Head of caudate nucleus (tissue), 42 donors: Measurements from ENCODE around the gene APP.
A peak's percentile ranks its signal among the peaks of the same experiment; 100 is the strongest.
"Not testable (repeated sequence)": the region's sequence is repeated elsewhere in the genome, so short reads cannot be mapped to it uniquely, and the experiment has no call there.

Source experiments
- DNase-seq, 42 donors: peaks; one replicate each; pipeline versions ENCODE4 v3.0.0 to v3.0.0-alpha.2; 2020 to 2021; ENCODE audit warnings: mixed read lengths in 7 of 42
- intact Hi-C: fragments of 100-400 bp; cut with DNase I; formaldehyde crosslinking; loops from one replicate; pipeline ENCODE4 v1.15.0; 2022

Gene APP

DNA sequence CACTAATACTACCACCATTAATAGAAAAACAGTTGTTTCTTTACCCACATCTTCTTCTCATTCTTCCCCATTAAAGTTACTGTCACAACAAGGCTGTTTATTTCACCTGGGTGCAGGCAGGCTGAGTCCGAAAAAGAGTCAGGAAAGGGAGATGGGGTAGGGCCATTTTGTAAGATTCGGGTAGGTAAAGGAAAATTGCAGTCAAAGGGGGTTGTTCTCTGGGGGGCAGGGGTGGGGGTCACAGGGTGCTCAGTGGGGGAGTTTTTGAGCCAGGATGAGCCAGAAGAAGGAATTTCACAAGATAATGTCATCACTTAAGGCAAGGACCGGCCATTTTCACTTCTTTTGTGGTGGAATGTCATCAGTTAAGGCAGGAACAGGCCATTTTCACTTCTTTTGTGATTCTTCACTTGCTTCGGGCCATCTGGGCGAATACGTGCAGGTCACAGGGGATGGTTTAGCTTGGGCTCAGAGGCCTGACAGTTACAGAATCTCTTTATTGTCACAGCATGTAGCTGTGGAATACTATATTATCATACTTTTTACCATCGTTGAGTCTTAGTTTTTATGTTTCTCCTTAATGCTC lies 89.3 kb downstream of the APP start:
- intact Hi-C loops, DNase-seq: not testable (repeated sequence)

DNA sequence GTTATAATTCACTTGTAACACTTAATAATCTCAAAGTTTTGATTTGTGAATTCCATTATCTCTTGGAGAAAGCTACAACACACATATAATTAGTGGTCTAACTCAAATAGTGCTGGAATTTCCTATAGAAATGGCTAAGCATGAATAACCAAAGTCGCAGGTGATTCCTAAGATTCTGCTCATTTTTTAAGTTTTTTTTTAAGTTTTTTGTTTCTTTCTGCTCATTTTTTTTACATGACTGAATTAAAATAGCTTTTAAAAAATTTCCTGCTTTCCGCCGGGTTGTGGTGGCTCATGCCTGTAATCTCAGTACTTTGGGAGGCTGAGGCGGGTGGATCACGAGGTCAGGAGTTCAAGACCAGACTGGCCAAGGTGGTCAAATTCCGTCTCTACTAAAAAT lies 90.4 kb downstream of the APP start:
- intact Hi-C loops: no loop called here

DNA sequence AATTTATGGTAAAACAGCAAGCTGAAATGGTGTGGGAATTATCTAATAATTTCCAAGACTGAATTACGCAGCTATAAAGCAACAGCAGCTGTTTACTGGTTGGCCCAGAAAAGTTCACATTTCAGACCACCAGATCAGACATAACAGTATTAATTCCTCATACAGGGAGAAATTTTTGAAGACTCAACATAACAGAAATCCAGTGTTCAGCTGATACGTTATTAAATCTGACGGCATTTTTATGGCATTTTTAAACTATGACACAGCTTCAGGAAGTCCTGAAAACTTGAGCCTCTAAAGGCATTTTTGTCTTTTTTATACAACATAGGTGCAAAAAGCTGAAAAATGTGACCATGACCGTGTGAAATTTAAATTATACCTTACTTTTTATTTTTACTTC lies 91.2 kb downstream of the APP start:
- intact Hi-C loops: no loop called here
- no peak for DNase-seq

More for the DNA sequence above, 90.4 kb downstream of the APP start:
- no peak for DNase-seq

- no peak for DNase-seq
- intact Hi-C loops: no loop called here
These were observed 93.0 kb downstream of the APP start for GRCh38 chr21:26077521-26077920.

GRCh38 chr21:26072666-26073615 lies 97.6 kb downstream of the APP start:
- intact Hi-C loops: no loop called here
- no peak for DNase-seq

DNA sequence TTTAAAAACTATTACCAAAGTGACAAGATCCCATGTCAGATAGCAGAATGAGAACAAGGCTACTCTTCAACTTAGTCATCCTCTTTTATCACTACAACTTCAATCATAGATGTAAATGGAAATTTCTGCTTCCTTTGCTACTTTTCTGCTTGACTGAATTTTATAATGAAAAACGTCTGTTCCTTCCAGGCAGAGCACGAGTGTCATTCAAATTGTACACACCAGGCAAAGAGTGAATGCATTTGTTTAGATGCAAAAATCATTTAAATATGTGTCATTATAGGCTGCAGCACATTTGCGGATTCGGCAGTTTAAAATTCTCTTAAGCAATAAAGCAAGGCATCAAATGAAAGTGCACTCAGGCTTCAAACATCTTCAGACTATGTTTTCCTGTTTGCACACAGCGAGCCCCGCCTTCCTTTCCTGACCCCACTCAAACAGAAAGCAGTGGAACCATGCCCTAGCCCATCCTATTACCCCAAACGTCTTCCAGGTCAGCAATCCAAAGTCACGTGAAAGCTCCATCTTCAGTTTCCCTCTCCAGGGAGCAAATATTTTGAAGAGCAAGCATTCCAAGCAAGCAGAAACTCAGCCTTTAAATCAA lies 99.6 kb downstream of the APP start:
- intact Hi-C loops: no loop called here
- no peak for DNase-seq

DNA sequence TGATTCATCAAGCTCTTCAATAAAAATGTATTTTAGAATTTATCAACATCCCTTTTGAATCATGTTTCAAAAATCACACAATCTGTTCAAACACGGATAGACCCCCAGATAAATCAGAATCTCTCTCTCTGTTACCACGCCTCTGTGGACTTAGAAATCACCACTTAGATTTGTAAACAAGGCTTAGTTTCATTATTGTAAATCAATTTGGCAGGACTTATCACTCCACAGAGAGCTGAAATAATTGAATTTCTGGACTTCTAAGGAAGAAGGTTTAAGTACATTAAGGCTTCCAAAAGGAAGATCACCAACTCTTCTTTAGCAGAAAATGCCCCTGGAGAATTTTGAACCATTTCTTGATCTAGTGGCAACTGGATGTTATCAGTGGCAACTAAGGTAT lies 100.4 kb downstream of the APP start:
- intact Hi-C loops: no loop called here
- no peak for DNase-seq

DNA sequence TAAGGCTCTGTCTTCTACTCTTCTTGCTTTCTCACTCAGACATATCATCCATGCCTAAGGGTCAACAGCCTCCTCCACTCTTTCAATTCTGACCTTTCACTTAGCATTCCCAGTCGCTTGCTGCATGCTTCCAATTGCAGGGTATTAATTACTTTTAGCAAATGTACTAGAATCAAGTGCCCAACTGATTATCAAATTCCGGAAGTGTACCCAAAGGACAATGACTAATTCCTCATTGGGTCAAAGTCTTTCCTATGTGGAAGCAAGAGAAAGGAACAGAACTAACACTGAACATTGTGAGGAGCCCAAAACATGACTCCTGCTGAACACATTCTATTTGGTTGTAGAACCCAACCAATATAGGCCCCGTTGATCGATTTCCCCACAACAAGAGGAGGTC lies 101.8 kb downstream of the APP start:
- DNase-seq: no peak
- intact Hi-C loops: no loop called here

- intact Hi-C loops: no loop called here
- no peak for DNase-seq
These were observed 102.6 kb downstream of the APP start for GRCh38 chr21:26067836-26068594.

GRCh38 chr21:26064506-26064905 lies 106.1 kb downstream of the APP start:
- no peak for DNase-seq
- intact Hi-C loops: no loop called here

DNA sequence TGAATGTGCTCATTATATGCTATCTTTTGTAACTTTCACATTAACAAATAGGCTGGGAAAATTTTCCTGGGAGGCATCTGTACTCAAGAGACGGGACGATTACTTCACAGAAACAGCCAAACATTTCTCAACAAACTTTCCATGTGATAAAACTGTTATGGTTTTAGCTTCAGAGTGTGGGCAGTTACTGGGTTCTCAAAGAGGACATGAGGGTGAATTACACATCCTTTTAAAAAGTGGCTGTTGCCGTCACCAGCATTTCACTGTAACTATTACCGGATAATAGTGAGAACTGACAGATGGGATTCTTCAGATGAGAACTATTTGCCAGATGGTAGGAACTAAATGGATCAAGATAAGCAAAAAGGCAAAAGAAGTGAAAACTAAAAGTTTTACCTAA lies 109.1 kb downstream of the APP start:
- no peak for DNase-seq
- intact Hi-C loops: no loop called here

DNA sequence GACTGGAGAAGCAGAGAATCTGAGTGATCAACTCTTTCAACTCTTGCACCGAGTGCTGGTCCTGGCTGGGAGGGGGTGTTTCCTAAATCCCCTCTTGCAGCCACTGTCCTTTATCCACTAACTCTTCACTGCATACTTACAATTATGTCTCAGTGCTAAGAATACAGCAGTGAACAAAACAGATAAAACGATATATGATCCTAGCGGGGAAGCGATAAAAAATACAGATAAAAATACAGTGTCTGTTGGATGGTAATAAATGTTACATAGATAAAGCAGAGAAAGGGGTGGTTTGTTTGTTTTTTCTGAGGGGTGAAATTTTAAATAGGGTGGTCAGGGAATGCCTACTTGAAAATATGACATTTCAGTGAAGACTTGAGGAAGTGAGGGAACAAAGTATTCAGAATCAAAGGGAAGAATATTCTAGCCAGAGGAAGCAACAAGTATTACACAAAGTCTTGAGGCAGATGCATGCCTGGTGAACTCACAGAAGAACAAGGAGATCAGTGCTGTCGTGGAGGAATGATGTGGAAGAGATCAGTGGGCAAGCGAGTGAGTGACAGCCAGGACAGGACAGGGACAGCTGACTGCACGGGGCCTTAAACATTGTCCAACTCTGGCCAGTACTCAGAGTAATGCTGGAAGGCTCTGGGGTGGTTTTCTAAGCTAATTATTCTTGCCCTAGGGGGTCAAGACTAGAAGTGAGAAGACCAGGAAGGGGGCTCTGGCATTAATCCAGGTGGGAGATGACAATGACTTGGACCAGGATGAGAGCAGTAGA lies 110.0 kb downstream of the APP start:
- intact Hi-C loops: no loop called here

DNA sequence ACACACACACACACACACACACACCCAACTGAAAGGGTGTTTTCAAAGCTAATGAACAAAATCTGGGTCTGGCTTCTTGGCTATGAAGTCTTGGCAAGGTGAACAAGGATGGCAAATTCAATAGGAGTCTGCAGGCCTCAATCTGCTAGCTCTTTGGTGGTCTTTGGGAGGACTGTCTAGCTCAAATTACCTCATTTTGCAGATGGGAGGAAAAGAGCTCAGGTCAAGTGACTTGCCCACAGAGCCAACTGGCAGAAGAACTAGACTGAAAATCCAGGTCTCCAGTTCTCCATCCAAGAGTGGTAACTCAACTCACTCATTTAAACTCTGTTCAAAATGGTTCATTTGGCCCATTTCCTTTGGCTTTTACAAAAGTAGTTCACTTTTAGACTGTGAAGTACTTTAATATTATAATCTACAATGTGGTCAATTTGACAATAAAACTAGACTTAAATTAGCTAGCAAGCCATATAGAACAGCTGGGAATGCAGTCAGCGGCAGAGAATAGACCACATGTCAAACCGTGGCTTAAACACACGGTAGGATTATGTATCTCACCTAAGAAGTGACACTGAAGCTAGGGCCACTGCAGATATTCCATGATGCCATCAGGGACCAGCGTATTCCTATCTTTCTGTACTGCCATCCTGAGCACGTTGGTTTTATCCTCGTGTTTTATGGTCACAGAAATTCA lies 112.9 kb downstream of the APP start:
- DNase-seq: peak in 3 of 42 donors; percentile 27 to 54 (median 52)
- intact Hi-C loops: no loop called here

More for the DNA sequence above, 110.0 kb downstream of the APP start:
- DNase-seq: no peak

DNA sequence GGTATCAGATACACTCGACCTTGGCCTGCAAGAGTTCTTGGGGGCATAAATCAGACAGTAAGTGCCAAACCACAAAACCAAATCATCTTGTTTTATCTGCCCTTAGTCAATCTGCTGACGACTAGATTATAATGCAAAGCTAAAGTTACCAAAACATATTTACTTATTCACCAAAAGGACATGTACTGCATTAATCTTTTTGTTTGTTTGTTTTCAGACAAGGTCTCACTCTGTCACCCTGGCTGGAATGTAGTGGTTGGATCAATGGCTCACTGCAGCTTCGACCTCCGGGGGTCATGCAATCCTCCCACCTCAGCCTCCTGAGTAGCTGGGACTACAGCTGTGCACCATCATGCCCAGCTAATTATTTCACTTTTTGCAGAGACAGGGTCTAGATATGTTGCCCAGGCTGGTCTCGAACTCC lies 114.7 kb downstream of the APP start:
- no peak for DNase-seq
- intact Hi-C loops: no loop called here

DNA sequence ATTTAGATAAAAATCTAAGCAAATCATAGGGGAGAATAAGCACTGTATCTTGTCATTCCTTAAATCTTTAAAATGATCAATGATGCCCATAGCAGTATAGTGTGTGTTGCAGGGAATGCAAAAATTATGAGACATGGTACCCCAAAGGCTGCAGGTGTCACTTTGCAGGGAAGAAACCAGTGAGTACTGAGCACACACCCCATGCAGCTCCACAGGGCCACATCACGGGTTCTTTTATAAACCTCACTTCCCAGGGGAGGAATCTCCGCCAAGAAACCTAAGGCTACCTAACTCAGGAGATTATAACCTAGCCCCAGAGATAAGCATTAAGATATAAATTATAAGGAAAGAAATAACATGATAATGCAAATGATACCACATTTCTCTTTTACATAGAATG lies 115.6 kb downstream of the APP start:
- intact Hi-C loops: no loop called here
- no peak for DNase-seq

DNA sequence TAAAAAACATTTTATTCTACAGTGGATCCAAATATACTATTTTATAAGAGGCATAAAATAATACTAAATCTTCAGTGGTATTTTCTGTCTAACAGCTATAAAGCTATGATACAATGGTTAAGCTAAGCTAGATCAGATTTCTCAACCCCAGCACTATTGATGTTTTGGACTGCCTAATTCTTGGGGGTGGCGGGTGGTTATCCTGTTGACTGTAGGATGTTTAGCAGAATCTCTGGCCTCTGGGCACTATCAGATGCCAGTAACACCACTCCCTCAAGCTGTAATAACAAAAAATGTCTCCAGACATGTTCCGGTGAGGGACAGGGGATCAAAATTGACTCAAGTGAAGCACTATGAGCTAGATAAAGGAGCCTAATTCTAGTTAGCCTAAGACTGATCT lies 118.5 kb downstream of the APP start:
- intact Hi-C loops: no loop called here
- DNase-seq: no peak

GRCh38 chr21:26050857-26051256 lies 119.7 kb downstream of the APP start:
- DNase-seq: no peak
- intact Hi-C loops: no loop called here

- intact Hi-C loops: no loop called here
- DNase-seq: no peak
These were observed 120.8 kb downstream of the APP start for GRCh38 chr21:26049803-26050202.
